HepG2 (cell line): ENCODE measurements around the gene MBL2. TPM values are rescaled to one million over a fixed set of nuclear protein-coding genes. Genes with fewer than 3 reads are reported as not detected.

Experiments used
- BCL6 ChIP-seq: IDR thresholded peaks from 2 replicates; pipeline ENCODE4 v1.6.1; 2016; ENCODE audit warnings: missing genetic modification reagents, missing compliant biosample characterization
- BRD4 ChIP-seq: sonication (generic); formaldehyde crosslinking; IDR thresholded peaks from 2 replicates; pipeline ENCODE4 v1.4.0; 2020; ENCODE audit warnings: missing genetic modification reagents
- CBX1 ChIP-seq: IDR thresholded peaks from one replicate; pipeline ENCODE4 v1.6.1; 2016; ENCODE audit warnings: antibody characterized with exemption, low read depth
- DMTF1 ChIP-seq: sonication (generic); formaldehyde crosslinking; IDR thresholded peaks from 2 replicates; pipeline ENCODE4 v1.4.0; 2020; ENCODE audit warnings: mild to moderate bottlenecking, missing genetic modification reagents
- GATAD2A ChIP-seq: IDR thresholded peaks from 2 replicates; pipeline ENCODE4 v1.6.1; 2016
- GLI4 ChIP-seq: sonication (generic); formaldehyde crosslinking; IDR thresholded peaks from 2 replicates; pipeline ENCODE4 v1.5.1; 2020; ENCODE audit warnings: missing genetic modification reagents, mild to moderate bottlenecking, moderate library complexity, borderline replicate concordance
- HOXA3 ChIP-seq: sonication (generic); formaldehyde crosslinking; IDR thresholded peaks from 2 replicates; pipeline ENCODE4 v1.5.0; 2020; ENCODE audit warnings: missing genetic modification reagents
- MAX ChIP-seq: IDR thresholded peaks from 2 replicates; pipeline ENCODE4 v1.6.1; 2012; ENCODE audit warnings: inconsistent platforms
- MXI1 ChIP-seq: IDR thresholded peaks from 3 replicates; pipeline ENCODE4 v1.6.1; 2012; ENCODE audit warnings: low read depth, low read length, inconsistent platforms, borderline replicate concordance
- RBM22 ChIP-seq: fragments of 200-400 bp; formaldehyde crosslinking; optimal IDR thresholded peaks from 2 replicates; pipeline ENCODE3; 2017; ENCODE audit warnings: mild to moderate bottlenecking, low read length, moderate library complexity
- SALL1 ChIP-seq: sonication (generic); formaldehyde crosslinking; IDR thresholded peaks from 2 replicates; pipeline ENCODE4 v1.8.0; 2022; ENCODE audit warnings: mild to moderate bottlenecking, missing genetic modification reagents
- SIX4 ChIP-seq: sonication (generic); formaldehyde crosslinking; IDR thresholded peaks from 2 replicates; pipeline ENCODE4 v1.4.0; 2020; ENCODE audit warnings: missing genetic modification reagents
- SOX6 ChIP-seq, 2 experiments: fragments of 450-650 bp in 1 of 2; sonication (generic) in 1 of 2; formaldehyde crosslinking in 1 of 2; IDR thresholded peaks; 2 replicates each; pipeline versions ENCODE4 v1.4.0 to v1.6.1; 2017 to 2020; ENCODE audit warnings: antibody characterized with exemption in 1 of 2, mild to moderate bottlenecking in 1 of 2, missing genetic modification reagents in 1 of 2
- THRA ChIP-seq: sonication (generic); formaldehyde crosslinking; IDR thresholded peaks from 2 replicates; pipeline ENCODE4 v1.4.0; 2020; ENCODE audit warnings: missing genetic modification reagents, borderline replicate concordance
- ZNF335 ChIP-seq: sonication (generic); formaldehyde crosslinking; IDR thresholded peaks from 2 replicates; pipeline ENCODE4 v1.4.0; 2020; ENCODE audit warnings: missing genetic modification reagents
- polyA plus RNA-seq, 8 experiments: library from polyadenylated mRNA; depleted of rRNA in 3 of 8; stranded (reverse) in 7 of 8; unstranded in 1 of 8; fragments of >200 nt; fragmentation: Illumina TruSeq in 4 of 8; extraction: Trizol in 4 of 8; gene quantifications; 2 replicates each; pipeline versions ENCODE4 v1.2.1 to v1.2.3, GENCODE V29; 2011 to 2016; ENCODE audit warnings: low read depth in 4 of 8, missing spikeins in 1 of 8, mixed read lengths in 1 of 8; ENCODE audit not compliant: insufficient read depth in 1 of 8
- total RNA-seq, 5 experiments: library from RNA; depleted of rRNA; stranded (reverse); fragments of >200 nt; fragmentation: Illumina TruSeq; extraction: Trizol; gene quantifications; 2 replicates each; pipeline ENCODE4 v1.2.3, GENCODE V29; 2016; ENCODE audit warnings: low read depth in 1 of 5
- TF ChIP-seq, protein P1 (sequence below): sonication (generic); formaldehyde crosslinking; IDR thresholded peaks from 2 replicates; pipeline ENCODE4 v1.4.0; 2020; ENCODE audit warnings: missing genetic modification reagents
- TF ChIP-seq, protein P2 (sequence below): sonication (generic); formaldehyde crosslinking; IDR thresholded peaks from 2 replicates; pipeline ENCODE4 v1.4.0; 2020; ENCODE audit warnings: missing genetic modification reagents
- TF ChIP-seq, protein P3 (sequence below): sonication (generic); formaldehyde crosslinking; IDR thresholded peaks from 2 replicates; pipeline ENCODE4 v1.4.0; 2020; ENCODE audit warnings: missing genetic modification reagents
- TF ChIP-seq, protein P4 (sequence below), 2 experiments: sonication (generic) in 1 of 2; formaldehyde crosslinking in 1 of 2; IDR thresholded peaks; 2 replicates each; pipeline versions ENCODE4 v1.4.0 to v1.6.1; 2018 to 2020; ENCODE audit warnings: missing genetic modification reagents in 2 of 2, borderline replicate concordance in 1 of 2, low read depth in 1 of 2, mild to moderate bottlenecking in 1 of 2, missing biosample characterization in 1 of 2

MBL2 gene
- total and polyA plus RNA-seq, 2 of the 13 experiments (the other 11 are each of a cell fraction or from before 2014, with no cell fraction given) = 9.6 to 16.2 TPM

GRCh38 chr10:52776471-52776903, 3.9 kb upstream of the MBL2 start (continued):
- TF ChIP-seq SOX6 (IDR thresholded peaks at IDR 0.05) (no peak), SOX6 (CRISPR knock-in tag; IDR thresholded peaks at IDR 0.05) (peak; percentile 82), RBM22 (no peak), HOXA3 (0 out of 2 replicates have a peak, but pooled peaks have one; percentile 47), MAX (peak; percentile 66), BCL6 (CRISPR knock-in tag) (peak; percentile 78), DMTF1 (CRISPR knock-in tag) (no peak), SALL1 (CRISPR knock-in tag) (peak; percentile 92), ZNF335 (peak; percentile 62; the same call in 1 of the 2 replicates), GATAD2A (peak; percentile 94), THRA (CRISPR knock-in tag) (peak; percentile 80; the same call in 1 of the 2 replicates), GLI4 (CRISPR knock-in tag) (no peak), MXI1 (no peak), SIX4 (peak; percentile 46; the same call in 1 of the 2 replicates), BRD4 (CRISPR knock-in tag) (peak; percentile 56), CBX1 (no peak)
- TF ChIP-seq, protein P1, sequence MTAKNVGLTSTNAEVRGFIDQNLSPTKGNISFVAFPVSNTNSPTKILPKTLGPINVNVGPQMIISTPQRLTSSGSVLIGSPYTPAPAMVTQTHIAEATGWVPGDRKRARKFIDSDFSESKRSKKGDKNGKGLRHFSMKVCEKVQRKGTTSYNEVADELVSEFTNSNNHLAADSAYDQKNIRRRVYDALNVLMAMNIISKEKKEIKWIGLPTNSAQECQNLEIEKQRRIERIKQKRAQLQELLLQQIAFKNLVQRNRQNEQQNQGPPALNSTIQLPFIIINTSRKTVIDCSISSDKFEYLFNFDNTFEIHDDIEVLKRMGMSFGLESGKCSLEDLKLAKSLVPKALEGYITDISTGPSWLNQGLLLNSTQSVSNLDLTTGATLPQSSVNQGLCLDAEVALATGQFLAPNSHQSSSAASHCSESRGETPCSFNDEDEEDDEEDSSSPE (CRISPR knock-in tag) = 0 out of 2 replicates have a peak, but pooled peaks have one; percentile 44
- TF ChIP-seq, protein P2, sequence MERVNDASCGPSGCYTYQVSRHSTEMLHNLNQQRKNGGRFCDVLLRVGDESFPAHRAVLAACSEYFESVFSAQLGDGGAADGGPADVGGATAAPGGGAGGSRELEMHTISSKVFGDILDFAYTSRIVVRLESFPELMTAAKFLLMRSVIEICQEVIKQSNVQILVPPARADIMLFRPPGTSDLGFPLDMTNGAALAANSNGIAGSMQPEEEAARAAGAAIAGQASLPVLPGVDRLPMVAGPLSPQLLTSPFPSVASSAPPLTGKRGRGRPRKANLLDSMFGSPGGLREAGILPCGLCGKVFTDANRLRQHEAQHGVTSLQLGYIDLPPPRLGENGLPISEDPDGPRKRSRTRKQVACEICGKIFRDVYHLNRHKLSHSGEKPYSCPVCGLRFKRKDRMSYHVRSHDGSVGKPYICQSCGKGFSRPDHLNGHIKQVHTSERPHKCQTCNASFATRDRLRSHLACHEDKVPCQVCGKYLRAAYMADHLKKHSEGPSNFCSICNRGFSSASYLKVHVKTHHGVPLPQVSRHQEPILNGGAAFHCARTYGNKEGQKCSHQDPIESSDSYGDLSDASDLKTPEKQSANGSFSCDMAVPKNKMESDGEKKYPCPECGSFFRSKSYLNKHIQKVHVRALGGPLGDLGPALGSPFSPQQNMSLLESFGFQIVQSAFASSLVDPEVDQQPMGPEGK (CRISPR knock-in tag) = peak; percentile 81
- TF ChIP-seq, protein P3, sequence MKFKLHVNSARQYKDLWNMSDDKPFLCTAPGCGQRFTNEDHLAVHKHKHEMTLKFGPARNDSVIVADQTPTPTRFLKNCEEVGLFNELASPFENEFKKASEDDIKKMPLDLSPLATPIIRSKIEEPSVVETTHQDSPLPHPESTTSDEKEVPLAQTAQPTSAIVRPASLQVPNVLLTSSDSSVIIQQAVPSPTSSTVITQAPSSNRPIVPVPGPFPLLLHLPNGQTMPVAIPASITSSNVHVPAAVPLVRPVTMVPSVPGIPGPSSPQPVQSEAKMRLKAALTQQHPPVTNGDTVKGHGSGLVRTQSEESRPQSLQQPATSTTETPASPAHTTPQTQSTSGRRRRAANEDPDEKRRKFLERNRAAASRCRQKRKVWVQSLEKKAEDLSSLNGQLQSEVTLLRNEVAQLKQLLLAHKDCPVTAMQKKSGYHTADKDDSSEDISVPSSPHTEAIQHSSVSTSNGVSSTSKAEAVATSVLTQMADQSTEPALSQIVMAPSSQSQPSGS (CRISPR knock-in tag) = peak; percentile 55; the same call in 1 of the 2 replicates
- TF ChIP-seq, protein P4, sequence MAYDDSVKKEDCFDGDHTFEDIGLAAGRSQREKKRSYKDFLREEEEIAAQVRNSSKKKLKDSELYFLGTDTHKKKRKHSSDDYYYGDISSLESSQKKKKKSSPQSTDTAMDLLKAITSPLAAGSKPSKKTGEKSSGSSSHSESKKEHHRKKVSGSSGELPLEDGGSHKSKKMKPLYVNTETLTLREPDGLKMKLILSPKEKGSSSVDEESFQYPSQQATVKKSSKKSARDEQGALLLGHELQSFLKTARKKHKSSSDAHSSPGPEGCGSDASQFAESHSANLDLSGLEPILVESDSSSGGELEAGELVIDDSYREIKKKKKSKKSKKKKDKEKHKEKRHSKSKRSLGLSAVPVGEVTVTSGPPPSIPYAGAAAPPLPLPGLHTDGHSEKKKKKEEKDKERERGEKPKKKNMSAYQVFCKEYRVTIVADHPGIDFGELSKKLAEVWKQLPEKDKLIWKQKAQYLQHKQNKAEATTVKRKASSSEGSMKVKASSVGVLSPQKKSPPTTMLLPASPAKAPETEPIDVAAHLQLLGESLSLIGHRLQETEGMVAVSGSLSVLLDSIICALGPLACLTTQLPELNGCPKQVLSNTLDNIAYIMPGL (CRISPR knock-in tag; IDR thresholded peaks at IDR 0.05; ENCODE audit: borderline replicate concordance in 1 of 2, low read depth in 1 of 2) = peak in 1 of 2 experiments; percentile 58; a peak in 1 of 4 replicates
